HCT116 (cell line): ENCODE data around the gene PSORS1C2.
"Not testable (repeated sequence)": the region's sequence is repeated elsewhere in the genome, so short reads cannot be mapped to it uniquely, and the experiment has no call there.

Experiments used
- CEBPB ChIP-seq: IDR thresholded peaks from 2 replicates; pipeline ENCODE4 v1.6.1; 2012; ENCODE audit warnings: low read depth
- POLR2A ChIP-seq: IDR thresholded peaks from 2 replicates; pipeline ENCODE4 v1.7.0; 2011; ENCODE audit warnings: borderline replicate concordance; ENCODE audit not compliant: insufficient read depth, insufficient read length; ENCODE audit errors: extremely low read depth
- ZBTB33 ChIP-seq: IDR thresholded peaks from 2 replicates; pipeline ENCODE4 v1.6.1; 2011; ENCODE audit warnings: mild to moderate bottlenecking, low read length, moderate library complexity; ENCODE audit not compliant: insufficient replicate concordance; ENCODE audit errors: extremely low read depth
- ZFX ChIP-seq: fragments of 450-650 bp; IDR thresholded peaks from 2 replicates; pipeline ENCODE4 v1.6.1; 2017
- TF ChIP-seq, protein P1 (sequence below), 3 experiments: fragments of 200-600 bp in 1 of 3; sonication (generic) in 1 of 3; IDR thresholded peaks in 2 of 3; conservative IDR thresholded peaks in 1 of 3; 2 replicates each; pipeline ENCODE4 v1.5.1; 2012 to 2017; ENCODE audit warnings: low read depth in 2 of 3, low read length in 2 of 3, antibody characterized with exemption in 1 of 3, borderline replicate concordance in 1 of 3, control low read depth in 1 of 3, mild to moderate bottlenecking in 1 of 3, mixed read lengths in 1 of 3, mixed run types in 1 of 3, moderate library complexity in 1 of 3; ENCODE audit not compliant: insufficient read depth in 1 of 3

DNA sequence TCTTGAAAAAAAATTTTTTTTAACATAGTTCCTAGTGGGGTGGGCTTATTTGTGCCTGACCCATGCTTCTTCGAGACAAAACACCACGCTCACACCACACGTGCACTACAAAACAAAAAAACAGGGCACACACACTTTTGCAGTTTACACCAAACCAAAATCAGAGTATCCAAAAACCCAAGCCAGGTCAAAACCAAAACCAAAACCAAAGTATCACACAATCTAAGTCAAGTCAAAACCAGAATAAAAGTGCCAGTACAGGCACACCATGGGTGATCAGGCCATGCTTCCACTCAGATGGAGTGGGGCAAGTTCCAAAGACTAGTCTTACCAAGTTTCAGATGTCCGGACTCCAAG is 46.8 kb upstream of the PSORS1C2 start:
- not testable (repeated sequence) for TF ChIP-seq ZFX, POLR2A, ZBTB33, CEBPB
- TF ChIP-seq, protein P1, sequence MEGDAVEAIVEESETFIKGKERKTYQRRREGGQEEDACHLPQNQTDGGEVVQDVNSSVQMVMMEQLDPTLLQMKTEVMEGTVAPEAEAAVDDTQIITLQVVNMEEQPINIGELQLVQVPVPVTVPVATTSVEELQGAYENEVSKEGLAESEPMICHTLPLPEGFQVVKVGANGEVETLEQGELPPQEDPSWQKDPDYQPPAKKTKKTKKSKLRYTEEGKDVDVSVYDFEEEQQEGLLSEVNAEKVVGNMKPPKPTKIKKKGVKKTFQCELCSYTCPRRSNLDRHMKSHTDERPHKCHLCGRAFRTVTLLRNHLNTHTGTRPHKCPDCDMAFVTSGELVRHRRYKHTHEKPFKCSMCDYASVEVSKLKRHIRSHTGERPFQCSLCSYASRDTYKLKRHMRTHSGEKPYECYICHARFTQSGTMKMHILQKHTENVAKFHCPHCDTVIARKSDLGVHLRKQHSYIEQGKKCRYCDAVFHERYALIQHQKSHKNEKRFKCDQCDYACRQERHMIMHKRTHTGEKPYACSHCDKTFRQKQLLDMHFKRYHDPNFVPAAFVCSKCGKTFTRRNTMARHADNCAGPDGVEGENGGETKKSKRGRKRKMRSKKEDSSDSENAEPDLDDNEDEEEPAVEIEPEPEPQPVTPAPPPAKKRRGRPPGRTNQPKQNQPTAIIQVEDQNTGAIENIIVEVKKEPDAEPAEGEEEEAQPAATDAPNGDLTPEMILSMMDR (IDR thresholded peaks at IDR 0.05 in 2 of 3, conservative IDR thresholded peaks at IDR 0.05 in 1 of 3; ENCODE audit: borderline replicate concordance in 1 of 3, insufficient read depth in 1 of 3, low read depth in 2 of 3, low read length in 2 of 3), result not testable (repeated sequence)
